ENCODE data around the gene CHEK1.
"Not testable (repeated sequence)": the region's sequence is repeated elsewhere in the genome, so short reads cannot be mapped to it uniquely, and the experiment has no call there.

CHEK1 gene

GRCh38 chr11:125624756-125625213, at the start of gene CHEK1:
Gene CHEK1, plus strand, starts transcription at chr11:125625163. Its CDS starts 1,606 bp downstream, at chr11:125626769.
- DNase-seq = no peak

GRCh38 chr11:125577181-125577580, 47.8 kb upstream of the CHEK1 start:
- not testable (repeated sequence) for DNase-seq

GRCh38 chr11:125578783-125579182, 46.2 kb upstream of the CHEK1 start:
- DNase-seq = peak; percentile 74

- no peak for DNase-seq
These were observed 45.2 kb upstream of the CHEK1 start for GRCh38 chr11:125579811-125580210.

- DNase-seq = no peak
These were observed 41.5 kb upstream of the CHEK1 start for GRCh38 chr11:125583496-125583895.

GRCh38 chr11:125585487-125585886, 39.5 kb upstream of the CHEK1 start:
- no peak for DNase-seq

GRCh38 chr11:125586623-125587022, 38.3 kb upstream of the CHEK1 start:
- DNase-seq = no peak

GRCh38 chr11:125587480-125587879, 37.5 kb upstream of the CHEK1 start:
- DNase-seq = no peak

GRCh38 chr11:125588505-125588904, 36.5 kb upstream of the CHEK1 start:
- DNase-seq = no peak

- peak; percentile 15 for DNase-seq
These were observed 33.2 kb upstream of the CHEK1 start for GRCh38 chr11:125591649-125592304.

- peak; percentile 97 for DNase-seq
These were observed 32.5 kb upstream of the CHEK1 start, which contains the start of gene STT3A for GRCh38 chr11:125592305-125593113. Gene STT3A, plus strand, starts transcription at chr11:125592852. Its CDS starts 3,064 bp downstream, at chr11:125595916.

- DNase-seq = peak; percentile 16
These were observed 31.7 kb upstream of the CHEK1 start for GRCh38 chr11:125593114-125593820.

- no peak for DNase-seq
These were observed 30.0 kb upstream of the CHEK1 start for GRCh38 chr11:125594958-125595357.

GRCh38 chr11:125600663-125601062, 24.3 kb upstream of the CHEK1 start:
- DNase-seq = no peak

GRCh38 chr11:125603207-125603606, 21.8 kb upstream of the CHEK1 start:
- peak; percentile 24 for DNase-seq

- no peak for DNase-seq
These were observed 19.5 kb upstream of the CHEK1 start for GRCh38 chr11:125605417-125605816.

GRCh38 chr11:125609545-125609944, 15.4 kb upstream of the CHEK1 start:
- no peak for DNase-seq

- DNase-seq = no peak
These were observed 6.6 kb upstream of the CHEK1 start for GRCh38 chr11:125618383-125618782.

- no peak for DNase-seq
These were observed 3.0 kb upstream of the CHEK1 start for GRCh38 chr11:125621995-125622394.

- DNase-seq = no peak
These were observed 1.9 kb upstream of the CHEK1 start for GRCh38 chr11:125623064-125623463.

GRCh38 chr11:125625225-125625629, 264 bp downstream of the CHEK1 start:
- no peak for DNase-seq

- peak; percentile 90 for DNase-seq
These were observed 796 bp downstream of the CHEK1 start for GRCh38 chr11:125625630-125626287.

All from RPMI8226 (cell line).